Astrocyte of the cerebellum (primary cell): ENCODE data around the gene CDADC1.

ENCODE experiments used
- DNase-seq: peaks from one replicate; pipeline ENCODE4 v3.0.0-alpha.2; 2011; ENCODE audit warnings: low read depth
- H3K4me3 ChIP-seq: 2 replicates; pipeline ENCODE4 v1.5.1; 2011; ENCODE audit warnings: mild to moderate bottlenecking, low read depth, low read length, moderate library complexity
- CTCF ChIP-seq: IDR thresholded peaks from 2 replicates; pipeline ENCODE4 v1.5.1; 2012; ENCODE audit warnings: low read length, low read depth, moderate library complexity, mild to moderate bottlenecking; ENCODE audit errors: missing control alignments
- in situ Hi-C: cut with HindIII; loops from 2 replicates; pipeline ENCODE4 v1.10.0; 2017; ENCODE audit warnings: low sequenced_read_pairs

CDADC1 gene

GRCh38 chr13:49213997-49214916 lies 33.5 kb upstream of the CDADC1 start:
- in situ Hi-C loops: no loop called here
- H3K4me3 ChIP-seq: no peak overlapping the region
- no peak for DNase-seq
- TF ChIP-seq CTCF: no peak

- in situ Hi-C loops: no loop called here
- TF ChIP-seq CTCF: no peak
- no peak for DNase-seq
Measured at GRCh38 chr13:49214917-49215376, 32.8 kb upstream of the CDADC1 start.

GRCh38 chr13:49216334-49216733 lies 31.4 kb upstream of the CDADC1 start:
- DNase-seq: no peak
- no peak for TF ChIP-seq CTCF
- in situ Hi-C loops: no loop called here
- no peak overlapping the region for H3K4me3 ChIP-seq

More at GRCh38 chr13:49214917-49215376, 32.8 kb upstream of the CDADC1 start:
- H3K4me3 ChIP-seq: no peak overlapping the region

DNA sequence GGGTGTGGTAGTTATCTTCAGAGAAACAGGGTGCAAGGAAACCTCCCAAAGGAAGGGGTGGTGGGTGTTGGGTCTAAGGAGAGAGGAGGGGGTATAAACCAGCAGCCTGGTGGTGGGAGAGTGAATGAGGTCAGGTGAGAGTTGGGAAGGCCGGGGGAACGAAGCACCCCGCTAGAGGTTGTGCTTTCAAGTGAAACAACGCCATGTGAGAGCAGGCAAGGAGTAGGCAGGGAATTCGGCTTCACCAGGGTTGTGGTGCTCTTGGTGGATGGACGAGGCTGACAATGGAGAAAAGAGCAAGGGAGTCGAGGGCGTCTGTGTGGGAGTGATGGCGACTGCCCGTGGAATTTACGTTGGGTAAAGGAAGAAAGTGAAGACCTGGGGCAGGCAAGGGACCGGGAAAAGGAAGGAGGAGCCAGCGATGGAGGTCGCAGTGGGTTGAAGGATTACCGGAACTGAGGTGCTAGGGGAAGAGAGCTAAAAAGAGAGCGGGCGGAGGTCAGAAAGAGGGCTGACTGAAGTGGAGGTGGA lies 29.7 kb upstream of the CDADC1 start:
- in situ Hi-C loops: no loop called here
- no peak for DNase-seq
- no peak overlapping the region for H3K4me3 ChIP-seq
- TF ChIP-seq CTCF: no peak

DNA sequence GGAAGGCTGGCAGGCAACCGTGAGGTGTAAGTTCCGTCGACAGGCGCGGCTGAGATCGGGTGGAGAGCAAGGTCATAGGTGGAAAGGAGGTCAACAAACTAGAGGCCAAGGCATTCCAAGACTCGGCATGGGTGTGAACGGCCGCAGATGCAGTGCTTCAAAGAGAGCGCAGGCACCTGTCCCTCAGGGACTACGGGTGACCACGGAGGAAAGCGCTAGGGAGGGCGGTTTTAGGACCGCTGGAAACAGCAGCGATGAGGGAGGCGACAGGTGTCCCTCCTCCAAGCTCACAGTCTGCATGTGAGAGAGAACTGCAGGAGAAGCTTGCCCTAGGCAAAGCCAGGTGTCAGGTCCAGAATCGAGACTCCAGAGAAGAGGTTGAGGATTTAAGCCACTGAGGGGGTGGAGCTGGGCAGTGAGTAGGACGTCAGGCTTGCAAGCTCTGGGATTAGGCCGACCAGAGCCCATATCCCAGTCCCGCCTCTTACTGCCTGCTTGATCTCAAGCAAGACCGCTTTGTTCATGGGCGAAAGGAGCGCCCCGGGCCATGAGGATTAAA lies 29.2 kb upstream of the CDADC1 start:
- in situ Hi-C loops: no loop called here

More for the DNA sequence above, 29.2 kb upstream of the CDADC1 start:
- no peak for DNase-seq
- no peak overlapping the region for H3K4me3 ChIP-seq
- no peak for TF ChIP-seq CTCF
